ENCODE data around the gene ABRACL. TPM values are rescaled to one million over a fixed set of nuclear protein-coding genes. Genes with fewer than 3 reads are reported as not detected.

ABRACL gene
- total and polyA plus RNA-seq, 2 of the 8 experiments (the other 6 are each of a cell fraction or from before 2014, with no cell fraction given), result 103 to 167 TPM

- no peak for TF ChIP-seq CHD7 (IDR thresholded peaks at IDR 0.05; ENCODE audit: insufficient replicate concordance, low read length)
- no peak for TF ChIP-seq USF2 (IDR thresholded peaks at IDR 0.05; ENCODE audit: low read length)
- no peak for TF ChIP-seq SP1 (IDR thresholded peaks at IDR 0.05; ENCODE audit: low read depth, low read length)
- TF ChIP-seq KDM5A (IDR thresholded peaks at IDR 0.05; ENCODE audit: low read length), result no peak
- TF ChIP-seq TCF12 (IDR thresholded peaks at IDR 0.05; ENCODE audit: low read depth, low read length), result no peak
- no peak for TF ChIP-seq TEAD4 (IDR thresholded peaks at IDR 0.05; ENCODE audit: low read depth, low read length)
- no peak for TF ChIP-seq FOSL1 (IDR thresholded peaks at IDR 0.05; ENCODE audit: insufficient read depth, low read depth, low read length)
- no peak for TF ChIP-seq POLR2A (IDR thresholded peaks at IDR 0.05; ENCODE audit: control extremely low read depth in 1 of 2, low read depth in 2 of 2, low read length in 2 of 2)
- no peak for TF ChIP-seq ATF2 (IDR thresholded peaks at IDR 0.05; ENCODE audit: low read length)
- no peak for TF ChIP-seq TAF1 (IDR thresholded peaks at IDR 0.05; ENCODE audit: low read depth, low read length)
Observed at GRCh38 chr6:139082370-139082769, 53.8 kb downstream of the ABRACL start (continued).
